SK-N-SH treated with all-trans-retinoic acid at 6 μM for 48 hours (cell line): Measurements from ENCODE around the gene ZCCHC14.

Source experiments
- ATAC-seq: fragments of 200-7000 bp; cut with Tn5 transposase; 3 replicates; pipeline ENCODE4 v1.9.1; 2020; ENCODE audit warnings: mild to moderate bottlenecking, moderate library complexity
- ARNTL ChIP-seq: fragments of 450-650 bp; formaldehyde crosslinking; IDR thresholded peaks from 2 replicates; pipeline ENCODE4 v1.5.0; 2020; ENCODE audit warnings: low read depth, mild to moderate bottlenecking, moderate library complexity, borderline replicate concordance
- BACH2 ChIP-seq: fragments of 250-450 bp; sonication (Bioruptor Pico); IDR thresholded peaks from 2 replicates; pipeline ENCODE4 v1.9.0; 2021; ENCODE audit warnings: mild to moderate bottlenecking, borderline replicate concordance
- CREB5 ChIP-seq: fragments of 250-450 bp; sonication (Bioruptor Pico); IDR thresholded peaks from 2 replicates; pipeline ENCODE4 v1.5.1; 2020; ENCODE audit warnings: low read depth, mild to moderate bottlenecking, moderate library complexity
- CSDC2 ChIP-seq: fragments of 250-450 bp; sonication (Bioruptor Pico); IDR thresholded peaks from 2 replicates; pipeline ENCODE4 v1.5.0; 2020; ENCODE audit warnings: mild to moderate bottlenecking, moderate library complexity
- CSRNP3 ChIP-seq: fragments of 250-450 bp; sonication (Bioruptor Pico); IDR thresholded peaks from 2 replicates; pipeline ENCODE4 v1.5.1; 2021; ENCODE audit warnings: mild to moderate bottlenecking, moderate library complexity
- ESRRG ChIP-seq: fragments of 250-450 bp; sonication (Bioruptor Pico); IDR thresholded peaks from 2 replicates; pipeline ENCODE4 v1.6.1; 2021; ENCODE audit warnings: mild to moderate bottlenecking
- OSR1 ChIP-seq: fragments of 250-450 bp; sonication (Bioruptor Pico); IDR thresholded peaks from 2 replicates; pipeline ENCODE4 v1.8.0; 2022; ENCODE audit warnings: moderate library complexity, mild to moderate bottlenecking, inconsistent platforms
- PATZ1 ChIP-seq: fragments of 250-450 bp; sonication (Bioruptor Pico); IDR thresholded peaks from 2 replicates; pipeline ENCODE4 v1.8.0; 2020; ENCODE audit warnings: mild to moderate bottlenecking, moderate library complexity, borderline replicate concordance
- POU6F1 ChIP-seq: fragments of 250-450 bp; sonication (Bioruptor Pico); IDR thresholded peaks from 2 replicates; pipeline ENCODE4 v1.8.0; 2021; ENCODE audit warnings: low read depth, mild to moderate bottlenecking, moderate library complexity, borderline replicate concordance
- PPARA ChIP-seq: fragments of 250-450 bp; sonication (Bioruptor Pico); IDR thresholded peaks from 2 replicates; pipeline ENCODE4 v1.5.0; 2020; ENCODE audit warnings: mild to moderate bottlenecking, borderline replicate concordance
- RARB ChIP-seq: fragments of 250-450 bp; sonication (Bioruptor Pico); IDR thresholded peaks from 2 replicates; pipeline ENCODE4 v1.8.0; 2021; ENCODE audit warnings: mild to moderate bottlenecking, moderate library complexity
- SNAI2 ChIP-seq: fragments of 250-450 bp; sonication (Bioruptor Pico); IDR thresholded peaks from 2 replicates; pipeline ENCODE4 v1.5.0; 2020; ENCODE audit warnings: mild to moderate bottlenecking, moderate library complexity
- TCF4 ChIP-seq: fragments of 250-450 bp; sonication (Bioruptor Pico); IDR thresholded peaks from 2 replicates; pipeline ENCODE4 v1.8.0; 2021; ENCODE audit warnings: mild to moderate bottlenecking, moderate library complexity, borderline replicate concordance
- TOX ChIP-seq: fragments of 250-450 bp; sonication (Bioruptor Pico); IDR thresholded peaks from 2 replicates; pipeline ENCODE4 v1.8.0; 2021; ENCODE audit warnings: mild to moderate bottlenecking, moderate library complexity, borderline replicate concordance
- TSHZ2 ChIP-seq: fragments of 250-450 bp; sonication (Bioruptor Pico); IDR thresholded peaks from 2 replicates; pipeline ENCODE4 v1.5.0; 2020; ENCODE audit warnings: mild to moderate bottlenecking, moderate library complexity
- ZFP3 ChIP-seq: fragments of 250-450 bp; sonication (Bioruptor Pico); IDR thresholded peaks from 2 replicates; pipeline ENCODE4 v1.5.0; 2020; ENCODE audit warnings: mild to moderate bottlenecking, moderate library complexity
- ZFP30 ChIP-seq: fragments of 450-650 bp; formaldehyde crosslinking; IDR thresholded peaks from 2 replicates; pipeline ENCODE4 v1.5.0; 2022; ENCODE audit warnings: mild to moderate bottlenecking, moderate library complexity
- ZNF565 ChIP-seq: fragments of 450-650 bp; formaldehyde crosslinking; conservative IDR thresholded peaks from 2 replicates; pipeline ENCODE4 v1.5.0; 2020; ENCODE audit warnings: low read depth, mild to moderate bottlenecking, moderate library complexity
- ZNF70 ChIP-seq: fragments of 450-650 bp; formaldehyde crosslinking; IDR thresholded peaks from 2 replicates; pipeline ENCODE4 v1.5.0; 2020; ENCODE audit warnings: mild to moderate bottlenecking, moderate library complexity
- ZNF8 ChIP-seq: fragments of 450-650 bp; formaldehyde crosslinking; IDR thresholded peaks from 2 replicates; pipeline ENCODE4 v1.5.0; 2020; ENCODE audit warnings: mild to moderate bottlenecking, moderate library complexity

ZCCHC14 gene

GRCh38 chr16:87436225-87437172 is 56.3 kb downstream of the ZCCHC14 start (continued):
- TF ChIP-seq BACH2 (CRISPR knock-in tag), result no peak
- TF ChIP-seq SNAI2 (CRISPR knock-in tag), result no peak
- no peak for TF ChIP-seq ZFP3
- no peak for TF ChIP-seq TOX (CRISPR knock-in tag)
- no peak for TF ChIP-seq ZNF8 (CRISPR knock-in tag)
- no peak for TF ChIP-seq OSR1

GRCh38 chr16:87435372-87436224 is 57.2 kb downstream of the ZCCHC14 start:
- TF ChIP-seq CSRNP3 (CRISPR knock-in tag) (no peak), BACH2 (CRISPR knock-in tag) (no peak), ZNF70 (no peak), ZFP30 (no peak), ESRRG (CRISPR knock-in tag) (no peak), ZNF8 (CRISPR knock-in tag) (no peak), ZNF565 (CRISPR knock-in tag) (no peak), PPARA (no peak), TOX (CRISPR knock-in tag) (no peak), OSR1 (no peak), SNAI2 (CRISPR knock-in tag) (no peak), ARNTL (CRISPR knock-in tag) (no peak)
- TF ChIP-seq, all 23 proteins: peak for 0
- peak; percentile 67 for ATAC-seq

GRCh38 chr16:87434146-87434667 is 58.6 kb downstream of the ZCCHC14 start:
- TF ChIP-seq ESRRG (CRISPR knock-in tag) (no peak), BACH2 (CRISPR knock-in tag) (no peak), CSRNP3 (CRISPR knock-in tag) (no peak), TSHZ2 (no peak), ZNF8 (CRISPR knock-in tag) (no peak), PPARA (no peak), ZFP30 (no peak), OSR1 (no peak), CSDC2 (CRISPR knock-in tag) (no peak), TCF4 (CRISPR knock-in tag) (no peak), POU6F1 (CRISPR knock-in tag) (no peak), TOX (CRISPR knock-in tag) (no peak), CREB5 (no peak), SNAI2 (CRISPR knock-in tag) (no peak), RARB (CRISPR knock-in tag) (no peak), PATZ1 (no peak)
- no peak for ATAC-seq
